Measurements from ENCODE around the gene ITGA11.

DNA sequence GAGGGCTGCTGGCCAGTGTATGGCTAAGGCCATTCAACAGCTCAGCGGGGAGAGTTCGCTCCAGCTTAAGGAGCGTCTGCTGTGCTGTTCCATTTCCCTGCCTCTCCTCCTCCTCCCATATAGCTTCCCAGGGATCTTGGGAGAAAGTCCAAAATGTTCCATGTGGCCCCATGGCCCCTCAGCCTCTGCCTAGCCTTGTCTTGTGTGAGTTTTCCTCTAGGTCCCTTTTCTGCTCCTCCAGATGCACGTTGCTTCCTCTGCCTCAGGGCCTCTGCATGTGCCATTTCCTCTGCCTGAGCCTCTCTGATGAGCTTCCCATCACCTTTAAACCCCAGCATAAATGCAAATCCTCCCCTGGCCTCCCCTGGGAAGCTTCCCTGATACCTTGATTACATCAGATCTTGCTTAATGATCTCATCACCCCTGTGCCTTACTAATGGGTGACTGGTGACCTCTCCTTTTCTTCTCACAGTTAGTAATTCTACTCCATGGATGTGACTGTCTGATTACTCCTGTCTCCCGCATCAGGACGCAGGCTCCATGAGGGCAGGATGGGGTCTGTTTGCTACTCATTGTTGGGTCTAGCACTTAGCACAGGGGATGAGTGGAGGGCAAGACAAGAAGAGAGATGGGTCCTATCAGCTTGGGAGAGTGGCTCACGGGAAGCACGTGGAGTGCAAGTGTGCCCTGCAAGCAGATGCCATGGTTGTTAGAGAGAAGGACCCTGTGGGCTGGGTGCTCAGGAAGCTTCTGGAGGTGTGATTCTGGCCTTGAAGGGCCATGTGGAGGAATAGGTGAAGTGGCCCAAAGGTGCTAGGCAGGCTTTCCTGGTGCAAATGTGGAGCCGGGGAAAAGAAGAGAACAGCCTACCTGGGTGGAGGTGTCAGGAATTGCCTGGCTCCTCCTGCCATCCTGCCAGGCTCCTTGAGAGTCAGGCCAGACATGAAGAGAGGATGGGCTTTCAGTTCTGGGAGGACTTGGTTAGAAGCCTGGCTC lies 23.8 kb downstream of the ITGA11 start:
- TF ChIP-seq, protein P1, sequence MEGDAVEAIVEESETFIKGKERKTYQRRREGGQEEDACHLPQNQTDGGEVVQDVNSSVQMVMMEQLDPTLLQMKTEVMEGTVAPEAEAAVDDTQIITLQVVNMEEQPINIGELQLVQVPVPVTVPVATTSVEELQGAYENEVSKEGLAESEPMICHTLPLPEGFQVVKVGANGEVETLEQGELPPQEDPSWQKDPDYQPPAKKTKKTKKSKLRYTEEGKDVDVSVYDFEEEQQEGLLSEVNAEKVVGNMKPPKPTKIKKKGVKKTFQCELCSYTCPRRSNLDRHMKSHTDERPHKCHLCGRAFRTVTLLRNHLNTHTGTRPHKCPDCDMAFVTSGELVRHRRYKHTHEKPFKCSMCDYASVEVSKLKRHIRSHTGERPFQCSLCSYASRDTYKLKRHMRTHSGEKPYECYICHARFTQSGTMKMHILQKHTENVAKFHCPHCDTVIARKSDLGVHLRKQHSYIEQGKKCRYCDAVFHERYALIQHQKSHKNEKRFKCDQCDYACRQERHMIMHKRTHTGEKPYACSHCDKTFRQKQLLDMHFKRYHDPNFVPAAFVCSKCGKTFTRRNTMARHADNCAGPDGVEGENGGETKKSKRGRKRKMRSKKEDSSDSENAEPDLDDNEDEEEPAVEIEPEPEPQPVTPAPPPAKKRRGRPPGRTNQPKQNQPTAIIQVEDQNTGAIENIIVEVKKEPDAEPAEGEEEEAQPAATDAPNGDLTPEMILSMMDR (IDR thresholded peaks at IDR 0.05) = no peak
- TF ChIP-seq POLR2A (IDR thresholded peaks at IDR 0.05) (no peak), EP300 (IDR thresholded peaks at IDR 0.05) (no peak)

All from ovary (tissue), 3 donors.